GM13977 (cell line): ENCODE results near the gene ID2.
A peak's percentile ranks its signal among the peaks of the same experiment; 100 is the strongest.

Experiments
- DNase-seq: peaks from one replicate; pipeline ENCODE4 v3.0.0; 2012; ENCODE audit warnings: low spot score
- in situ Hi-C: fragments of 300-500 bp; cut with MboI; formaldehyde crosslinking; loops from one replicate; pipeline ENCODE4 v1.12.0; 2022; ENCODE audit warnings: low sequenced_read_pairs, low pct_unique_long_range_greater_than_20kb, mixed read lengths, inconsistent platforms; ENCODE audit not compliant: unreplicated experiment
- TF ChIP-seq, protein P1 (sequence below): IDR thresholded peaks from 2 replicates; pipeline ENCODE4 v1.5.1; 2012; ENCODE audit warnings: mild to moderate bottlenecking, control low read depth; ENCODE audit not compliant: insufficient read depth; ENCODE audit errors: extremely low read depth, missing control alignments

ID2 gene

GRCh38 chr2:8643250-8643995 lies 38.4 kb upstream of the ID2 start:
- TF ChIP-seq, protein P1, sequence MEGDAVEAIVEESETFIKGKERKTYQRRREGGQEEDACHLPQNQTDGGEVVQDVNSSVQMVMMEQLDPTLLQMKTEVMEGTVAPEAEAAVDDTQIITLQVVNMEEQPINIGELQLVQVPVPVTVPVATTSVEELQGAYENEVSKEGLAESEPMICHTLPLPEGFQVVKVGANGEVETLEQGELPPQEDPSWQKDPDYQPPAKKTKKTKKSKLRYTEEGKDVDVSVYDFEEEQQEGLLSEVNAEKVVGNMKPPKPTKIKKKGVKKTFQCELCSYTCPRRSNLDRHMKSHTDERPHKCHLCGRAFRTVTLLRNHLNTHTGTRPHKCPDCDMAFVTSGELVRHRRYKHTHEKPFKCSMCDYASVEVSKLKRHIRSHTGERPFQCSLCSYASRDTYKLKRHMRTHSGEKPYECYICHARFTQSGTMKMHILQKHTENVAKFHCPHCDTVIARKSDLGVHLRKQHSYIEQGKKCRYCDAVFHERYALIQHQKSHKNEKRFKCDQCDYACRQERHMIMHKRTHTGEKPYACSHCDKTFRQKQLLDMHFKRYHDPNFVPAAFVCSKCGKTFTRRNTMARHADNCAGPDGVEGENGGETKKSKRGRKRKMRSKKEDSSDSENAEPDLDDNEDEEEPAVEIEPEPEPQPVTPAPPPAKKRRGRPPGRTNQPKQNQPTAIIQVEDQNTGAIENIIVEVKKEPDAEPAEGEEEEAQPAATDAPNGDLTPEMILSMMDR: no peak
- no peak for DNase-seq
- in situ Hi-C loops: no loop called here

DNA sequence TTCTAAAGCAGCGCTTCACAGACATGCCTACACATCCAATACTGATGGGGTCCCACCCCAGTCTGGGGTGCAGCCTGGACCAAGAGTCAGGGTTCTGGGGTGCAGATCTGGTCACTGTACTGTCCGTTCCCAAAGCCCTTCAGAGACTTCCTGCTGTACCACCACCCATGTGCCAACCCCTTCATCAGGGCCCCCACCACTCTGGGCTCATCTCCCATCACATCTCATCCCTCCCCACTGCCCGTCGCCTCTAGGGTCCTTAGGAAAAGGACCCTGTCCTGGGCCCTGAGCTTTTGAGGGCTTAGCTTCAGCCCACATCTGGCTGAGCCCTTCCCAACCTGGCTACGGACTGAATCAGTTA lies 37.9 kb upstream of the ID2 start:
- TF ChIP-seq, protein P1: no peak
- DNase-seq: no peak
- in situ Hi-C loops: no loop called here

DNA sequence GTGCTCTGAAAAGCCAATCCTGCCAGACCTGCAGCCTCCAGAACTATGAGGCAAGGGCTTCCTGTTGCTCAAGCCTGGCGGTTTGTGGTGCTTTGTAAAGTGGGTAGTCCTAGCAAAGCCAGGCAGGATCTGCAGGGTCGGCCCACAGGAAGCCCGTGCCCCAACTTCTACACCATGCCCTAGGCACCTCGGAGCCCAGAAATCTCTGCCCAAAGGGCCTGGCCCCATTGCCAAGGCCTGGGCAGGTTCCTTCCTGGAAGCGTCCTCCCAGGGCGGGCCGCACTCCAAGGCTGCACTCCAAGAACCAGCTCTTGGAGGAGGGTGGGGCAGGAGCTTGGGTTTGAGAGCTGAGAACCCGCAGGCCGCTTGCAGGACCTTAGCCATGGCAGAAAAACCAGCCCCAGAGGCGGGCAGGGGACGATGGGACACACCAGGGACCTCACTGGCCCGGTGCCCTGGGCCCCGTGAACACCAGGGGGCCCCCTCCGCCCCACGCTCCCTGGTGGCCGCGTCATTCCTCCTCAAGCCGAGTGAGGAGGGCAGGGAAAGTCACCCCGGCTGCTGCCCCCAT lies 37.2 kb upstream of the ID2 start:
- no peak for DNase-seq
- TF ChIP-seq, protein P1: peak; percentile 16
- in situ Hi-C loops: no loop called here

DNA sequence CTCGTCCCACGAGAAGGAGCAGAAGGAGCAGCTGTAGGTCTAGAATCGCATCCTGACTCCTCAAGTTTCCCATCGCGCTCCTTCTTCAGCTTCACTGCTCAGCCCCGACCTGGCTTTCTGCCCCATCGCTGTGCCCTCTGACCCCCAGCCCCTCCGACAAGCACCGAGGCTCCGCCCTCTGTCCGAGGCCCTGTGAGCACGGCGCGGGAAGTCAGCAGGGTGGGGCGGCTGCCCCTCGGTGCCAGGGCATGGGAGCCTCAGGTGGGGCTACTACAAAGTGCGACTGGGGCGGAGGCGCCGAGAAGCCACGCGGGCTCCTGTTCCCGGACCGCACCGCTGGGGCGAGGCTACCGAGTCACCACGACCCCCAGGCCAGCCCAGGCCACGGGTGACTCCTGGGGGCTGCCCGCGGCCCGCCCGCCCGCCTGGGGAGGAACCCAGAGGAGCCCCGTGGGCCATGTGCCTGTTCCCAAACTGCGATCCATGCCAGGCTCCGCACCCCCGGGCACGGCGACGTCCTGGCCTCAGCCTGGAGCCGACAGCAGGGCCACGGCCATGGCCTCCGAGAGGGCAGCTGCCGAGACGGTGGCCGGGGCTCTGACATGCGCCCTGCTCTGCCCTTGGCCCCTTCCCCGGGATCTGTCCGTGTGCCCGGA lies 36.6 kb upstream of the ID2 start:
- no peak for DNase-seq
- in situ Hi-C loops: no loop called here
- TF ChIP-seq, protein P1: no peak

GRCh38 chr2:8646731-8647461 lies 35.0 kb upstream of the ID2 start:
- DNase-seq: no peak
- TF ChIP-seq, protein P1: no peak
- in situ Hi-C loops: no loop called here

DNA sequence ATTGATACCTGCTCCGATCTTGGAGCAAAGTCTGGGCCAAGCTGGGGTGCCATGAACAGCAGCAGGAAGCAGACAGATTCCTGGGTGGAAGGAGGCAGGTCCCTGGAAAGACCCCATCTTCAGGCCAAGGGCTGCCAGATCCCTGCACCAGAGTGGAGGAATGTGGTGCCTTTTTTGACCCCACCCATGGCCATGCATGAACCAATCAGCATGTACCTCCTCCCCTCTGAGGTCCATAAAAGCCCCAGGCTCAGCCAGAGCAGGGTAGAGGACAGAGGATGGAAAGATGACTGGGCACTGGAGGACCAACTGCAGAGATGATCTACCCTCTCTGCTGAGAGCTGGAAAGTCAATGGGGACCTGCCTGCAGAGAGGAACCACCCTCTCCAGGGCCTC lies 34.4 kb upstream of the ID2 start:
- TF ChIP-seq, protein P1: no peak
- DNase-seq: no peak

More for the DNA sequence above, 34.4 kb upstream of the ID2 start:
- in situ Hi-C loops: no loop called here
